GM04503 (cell line): Measurements from ENCODE around the gene CAPN2.

Experiments
- DNase-seq: peaks from one replicate; pipeline ENCODE4 v3.0.0-alpha.2; 2012; ENCODE audit warnings: low read depth

Gene CAPN2

GRCh38 chr1:223761411-223761810 lies 49.1 kb downstream of the CAPN2 start:
- no peak for DNase-seq

GRCh38 chr1:223763251-223763650 lies 50.9 kb downstream of the CAPN2 start:
- no peak for DNase-seq

GRCh38 chr1:223763881-223764280 lies 51.5 kb downstream of the CAPN2 start:
- DNase-seq, result no peak

- no peak for DNase-seq
These were observed 52.8 kb downstream of the CAPN2 start for GRCh38 chr1:223765036-223765718.

GRCh38 chr1:223765719-223766340 lies 53.5 kb downstream of the CAPN2 start:
- no peak for DNase-seq

- no peak for DNase-seq
These were observed 58.4 kb downstream of the CAPN2 start for GRCh38 chr1:223770621-223771315.

GRCh38 chr1:223771469-223771813 lies 59.1 kb downstream of the CAPN2 start:
- DNase-seq, result no peak

GRCh38 chr1:223771814-223772770 lies 59.8 kb downstream of the CAPN2 start:
- DNase-seq, result peak; percentile 51

GRCh38 chr1:223772771-223773160 lies 60.4 kb downstream of the CAPN2 start:
- DNase-seq, result no peak

GRCh38 chr1:223774134-223774814 lies 61.9 kb downstream of the CAPN2 start:
- DNase-seq, result no peak

- no peak for DNase-seq
These were observed 62.7 kb downstream of the CAPN2 start for GRCh38 chr1:223775054-223775453.

GRCh38 chr1:223775711-223776074 lies 63.4 kb downstream of the CAPN2 start:
- no peak for DNase-seq

GRCh38 chr1:223776075-223776814 lies 63.9 kb downstream of the CAPN2 start:
- DNase-seq, result no peak

- no peak for DNase-seq
These were observed 64.6 kb downstream of the CAPN2 start for GRCh38 chr1:223776826-223777454.

- DNase-seq, result no peak
These were observed 68.0 kb downstream of the CAPN2 start for GRCh38 chr1:223780318-223780717.

GRCh38 chr1:223780949-223781348 lies 68.6 kb downstream of the CAPN2 start:
- no peak for DNase-seq

GRCh38 chr1:223783676-223784075 lies 71.3 kb downstream of the CAPN2 start:
- no peak for DNase-seq

GRCh38 chr1:223784541-223784940 lies 72.2 kb downstream of the CAPN2 start:
- no peak for DNase-seq

- DNase-seq, result no peak
These were observed 73.5 kb downstream of the CAPN2 start for GRCh38 chr1:223785808-223786207.

GRCh38 chr1:223788746-223789415 lies 76.5 kb downstream of the CAPN2 start:
- DNase-seq, result no peak
